Measurements from ENCODE around the gene VPS13D.

The VPS13D gene

DNA sequence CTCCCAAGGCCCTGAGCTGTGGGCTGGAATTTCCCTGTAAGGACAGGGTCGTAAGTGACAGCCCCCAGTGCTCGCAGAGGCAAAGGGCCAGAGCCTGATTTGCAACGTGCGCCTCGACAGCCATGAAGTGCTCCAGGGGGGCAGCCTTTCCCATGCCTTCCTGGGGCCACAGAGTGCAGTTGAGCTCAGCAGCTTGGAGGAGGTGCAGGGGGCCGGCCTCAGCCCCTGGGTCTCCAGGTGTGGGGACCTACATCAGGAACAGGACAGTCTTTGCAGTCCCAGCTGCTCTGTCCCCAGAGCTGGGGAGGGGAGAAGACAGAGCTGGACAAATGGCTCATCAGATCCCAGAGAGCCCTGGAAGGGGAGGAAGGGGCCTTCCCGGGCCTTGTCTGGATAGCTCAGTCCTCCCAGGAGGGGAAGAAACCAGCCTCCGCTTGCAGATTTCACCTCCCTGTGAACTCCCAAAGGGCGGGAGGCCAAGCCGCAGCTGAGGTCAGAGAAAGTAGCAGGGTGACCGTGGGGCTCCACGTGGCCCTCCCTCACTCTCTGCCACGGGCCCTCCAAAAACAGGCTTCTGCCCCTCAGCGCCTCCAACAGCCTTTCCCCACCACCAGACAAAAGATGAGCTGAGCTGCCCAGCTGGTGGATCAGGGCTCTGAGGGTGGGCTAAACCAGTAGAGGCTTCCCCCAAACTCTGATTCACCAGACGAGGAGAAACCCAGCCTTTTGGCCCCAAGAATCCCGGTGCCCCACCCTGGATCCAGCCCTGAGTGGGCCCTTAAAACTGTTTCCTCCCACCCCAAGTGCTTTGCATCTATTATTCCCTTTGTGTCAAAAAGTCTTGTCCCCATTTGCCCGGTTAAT lies 311.7 kb downstream of the VPS13D start:
- DNase-seq (ENCODE audit: low read depth) = no peak

DNA sequence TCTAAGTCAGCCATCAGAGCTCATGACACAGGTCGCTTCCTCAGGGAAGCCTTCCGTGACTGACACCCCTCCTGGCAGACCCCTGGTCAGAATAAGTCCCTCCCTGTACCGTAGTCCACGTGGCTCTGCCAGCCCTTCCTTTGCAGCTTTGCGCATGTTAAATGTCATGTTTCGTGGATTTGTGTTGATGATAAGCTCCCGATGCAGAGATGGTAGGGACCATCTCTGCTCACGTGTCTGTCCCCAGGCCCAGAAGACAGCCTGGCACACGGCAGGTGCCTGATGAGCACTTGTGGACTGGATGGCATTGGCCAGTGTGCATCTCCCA lies 312.3 kb downstream of the VPS13D start:
- no peak for DNase-seq (ENCODE audit: low read depth)

DNA sequence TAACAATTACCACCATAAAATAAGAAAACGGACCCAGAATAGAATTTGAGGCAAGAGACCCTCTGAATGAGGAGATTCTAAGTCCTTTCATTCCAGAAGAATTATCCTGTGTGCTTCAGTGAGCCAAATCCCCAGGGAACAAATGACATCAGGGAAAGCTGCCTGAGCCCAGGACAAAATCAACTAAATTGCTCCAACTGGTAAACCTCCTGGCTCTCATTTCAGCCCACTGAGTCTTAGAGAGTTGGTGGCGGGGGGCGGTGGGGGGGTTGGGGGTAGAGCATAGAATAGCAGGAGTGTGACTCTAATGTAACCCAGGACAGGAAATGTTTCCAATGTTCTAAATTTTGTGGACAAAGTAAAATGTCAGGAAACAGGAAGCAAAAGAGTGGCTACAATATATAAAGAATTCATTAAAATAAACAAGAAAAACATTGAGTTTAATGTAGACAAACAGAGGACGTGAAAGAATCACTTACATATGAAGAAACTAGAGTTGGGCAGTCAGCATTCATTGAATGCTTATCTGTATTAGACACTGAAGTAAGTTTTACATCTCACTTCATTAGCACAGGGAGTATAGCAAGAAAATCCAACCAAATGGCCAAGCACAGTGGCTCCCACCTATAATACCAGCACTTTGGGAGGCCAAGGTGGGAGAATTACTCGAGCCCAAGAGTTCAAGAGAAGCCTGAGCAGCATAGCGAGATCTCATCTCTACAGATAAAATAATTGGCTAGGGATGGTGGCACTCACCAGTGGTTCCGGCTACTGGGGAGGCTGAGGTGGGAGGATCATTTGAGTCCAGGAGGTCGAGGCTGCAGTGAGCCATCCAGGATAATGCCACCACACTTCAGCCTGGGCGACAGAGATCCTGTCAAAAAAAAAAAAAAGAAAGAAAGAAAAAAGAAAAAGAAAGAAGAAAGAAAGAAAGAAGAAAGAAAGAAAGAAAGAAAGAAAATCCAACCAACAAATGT lies 313.1 kb downstream of the VPS13D start:
- no peak for DNase-seq (ENCODE audit: low read depth)

- no peak for DNase-seq (ENCODE audit: low read depth)
Measured at GRCh38 chr1:12543740-12544154, 313.9 kb downstream of the VPS13D start.

DNA sequence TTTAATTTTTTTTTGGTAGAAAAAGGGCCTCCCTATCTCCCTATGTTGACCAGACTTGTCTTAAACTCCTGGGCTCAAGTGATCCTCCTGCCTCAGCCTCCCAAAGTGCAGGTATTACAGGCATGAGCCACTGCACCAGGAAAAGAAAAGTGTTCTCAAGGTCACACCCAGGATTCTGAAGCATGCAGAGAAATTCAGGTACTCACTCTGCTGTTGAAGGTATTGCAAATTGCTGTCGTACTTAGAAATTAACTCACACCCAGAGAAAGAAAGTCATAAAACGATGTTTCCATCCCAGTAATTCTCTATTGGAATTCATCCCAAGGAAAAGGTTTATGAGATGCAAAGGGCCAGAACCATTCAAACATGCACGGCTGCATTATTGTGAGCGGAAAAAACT lies 314.5 kb downstream of the VPS13D start:
- no peak for DNase-seq (ENCODE audit: low read depth)

DNA sequence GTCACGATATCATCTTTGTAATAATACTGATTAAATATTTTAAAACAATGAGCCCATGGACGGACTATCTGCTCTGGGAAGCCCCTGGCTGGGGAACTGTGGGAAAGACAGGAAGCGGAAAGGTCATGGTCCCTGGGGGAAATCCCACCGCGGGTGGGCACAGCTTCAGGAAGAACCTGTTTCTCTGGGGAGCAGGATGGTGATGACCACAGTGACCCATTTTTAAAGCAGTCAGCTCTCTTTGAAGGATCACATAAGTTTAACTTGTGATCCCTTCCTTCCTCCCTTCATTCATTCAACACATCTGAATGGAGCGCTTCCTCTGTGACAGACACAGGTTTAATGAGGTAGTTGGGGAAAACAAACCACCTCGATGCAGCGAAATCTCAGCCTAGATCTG lies 315.2 kb downstream of the VPS13D start:
- DNase-seq (ENCODE audit: low read depth) = no peak

DNA sequence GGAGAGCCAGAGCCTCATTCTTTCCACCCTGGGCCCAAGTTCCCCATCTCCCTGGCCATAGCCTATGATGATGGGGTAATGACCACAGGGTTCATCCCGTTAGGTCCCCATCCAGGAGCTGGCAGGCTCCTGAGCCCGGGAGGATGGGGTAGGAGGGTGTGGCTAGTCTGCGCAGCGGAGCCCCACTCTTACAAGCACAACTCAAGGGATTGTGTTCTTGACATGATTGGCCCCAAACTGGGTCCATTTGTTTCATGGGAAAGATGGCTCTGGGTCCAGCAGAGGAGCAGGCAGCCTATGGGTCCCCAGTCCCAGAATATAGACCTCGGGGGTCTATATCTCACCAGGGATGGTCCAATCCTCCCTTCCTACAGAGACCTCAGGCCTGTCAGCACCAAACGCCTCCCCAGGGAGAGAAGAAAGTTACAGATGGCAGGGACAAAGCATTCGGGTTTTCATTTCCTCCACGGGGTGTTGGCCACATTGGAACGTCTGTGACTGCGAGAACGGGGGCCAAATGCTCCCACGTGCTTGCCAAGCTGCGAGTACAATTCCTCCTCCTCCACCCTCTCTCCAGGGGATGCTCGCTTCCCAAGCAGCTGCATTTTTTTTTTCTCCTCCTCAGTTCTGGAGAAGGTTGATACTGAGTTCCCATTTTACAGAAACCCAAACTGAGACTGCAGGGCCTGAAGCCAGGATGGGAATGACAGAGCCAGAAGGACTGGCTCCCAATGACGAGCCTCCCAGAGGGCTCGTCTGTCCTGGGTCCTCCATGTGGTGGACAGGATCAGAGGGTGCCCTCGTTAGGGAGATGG lies 317.1 kb downstream of the VPS13D start:
- DNase-seq (ENCODE audit: low read depth) = no peak

GRCh38 chr1:12547586-12548225 lies 317.9 kb downstream of the VPS13D start:
- DNase-seq (ENCODE audit: low read depth) = no peak

DNA sequence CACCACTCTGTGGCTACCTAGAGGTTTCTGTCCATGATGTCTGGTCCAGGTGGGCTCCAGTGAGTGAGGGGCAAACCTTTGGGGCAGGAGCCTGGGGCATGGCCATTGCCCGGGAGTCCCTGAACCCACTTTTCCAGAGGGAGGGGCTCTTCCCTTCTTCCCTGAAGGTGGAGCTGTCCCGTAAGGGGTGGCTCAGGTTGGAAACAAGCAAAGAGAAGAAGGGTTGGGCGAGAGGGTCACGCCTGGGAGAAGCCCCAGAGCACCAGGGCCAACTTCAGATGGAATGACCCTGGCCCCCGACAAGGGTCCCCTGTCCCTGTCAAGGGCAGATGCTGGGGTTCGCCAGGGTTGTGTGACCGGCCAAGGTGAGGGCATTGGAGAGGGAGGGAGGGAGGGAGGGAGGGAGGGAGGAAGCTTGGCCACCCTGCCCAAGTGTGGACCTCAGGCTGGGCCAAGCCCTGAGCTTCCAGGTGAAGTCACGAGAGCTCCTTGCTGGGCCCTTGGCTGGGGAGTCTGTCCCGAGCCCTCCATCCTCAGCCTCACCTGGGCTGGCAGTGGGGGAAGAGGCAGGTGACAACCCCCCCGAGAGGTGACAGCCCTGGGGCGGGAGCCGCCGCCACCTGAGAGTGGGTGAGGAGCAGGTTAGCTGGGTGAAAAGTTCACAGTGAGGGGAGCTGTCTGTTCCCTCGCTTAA lies 318.6 kb downstream of the VPS13D start:
- DNase-seq (ENCODE audit: low read depth) = no peak

DNA sequence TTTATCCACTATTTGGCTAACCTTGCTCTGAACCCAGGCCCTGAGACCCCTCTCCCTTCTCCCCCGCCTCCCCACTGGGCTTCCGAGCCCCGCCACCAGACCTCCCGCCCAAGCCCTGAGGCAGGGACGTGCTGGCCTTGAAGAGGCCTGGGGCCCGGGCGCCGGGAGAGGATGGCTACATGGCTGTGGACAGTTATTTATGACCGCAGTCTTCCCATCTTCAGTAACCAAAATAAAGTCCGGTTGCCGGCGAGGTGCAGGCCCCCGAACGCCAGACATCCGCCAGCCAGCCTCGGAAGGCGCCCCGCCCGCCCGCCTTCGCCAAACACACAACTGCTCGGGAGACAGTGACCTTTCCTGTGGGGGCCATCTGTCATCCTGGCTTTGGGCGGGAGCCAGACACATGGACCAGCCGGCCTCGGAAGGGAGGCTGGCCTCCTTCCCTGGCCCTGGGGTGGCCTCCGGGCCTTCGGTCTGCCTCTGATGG lies 319.2 kb downstream of the VPS13D start:
- DNase-seq (ENCODE audit: low read depth) = no peak

- DNase-seq (ENCODE audit: low read depth) = peak; percentile 81
Measured at GRCh38 chr1:12549460-12550349, 319.9 kb downstream of the VPS13D start.

- no peak for DNase-seq (ENCODE audit: low read depth)
Measured at GRCh38 chr1:12551584-12551983, 321.8 kb downstream of the VPS13D start.

DNA sequence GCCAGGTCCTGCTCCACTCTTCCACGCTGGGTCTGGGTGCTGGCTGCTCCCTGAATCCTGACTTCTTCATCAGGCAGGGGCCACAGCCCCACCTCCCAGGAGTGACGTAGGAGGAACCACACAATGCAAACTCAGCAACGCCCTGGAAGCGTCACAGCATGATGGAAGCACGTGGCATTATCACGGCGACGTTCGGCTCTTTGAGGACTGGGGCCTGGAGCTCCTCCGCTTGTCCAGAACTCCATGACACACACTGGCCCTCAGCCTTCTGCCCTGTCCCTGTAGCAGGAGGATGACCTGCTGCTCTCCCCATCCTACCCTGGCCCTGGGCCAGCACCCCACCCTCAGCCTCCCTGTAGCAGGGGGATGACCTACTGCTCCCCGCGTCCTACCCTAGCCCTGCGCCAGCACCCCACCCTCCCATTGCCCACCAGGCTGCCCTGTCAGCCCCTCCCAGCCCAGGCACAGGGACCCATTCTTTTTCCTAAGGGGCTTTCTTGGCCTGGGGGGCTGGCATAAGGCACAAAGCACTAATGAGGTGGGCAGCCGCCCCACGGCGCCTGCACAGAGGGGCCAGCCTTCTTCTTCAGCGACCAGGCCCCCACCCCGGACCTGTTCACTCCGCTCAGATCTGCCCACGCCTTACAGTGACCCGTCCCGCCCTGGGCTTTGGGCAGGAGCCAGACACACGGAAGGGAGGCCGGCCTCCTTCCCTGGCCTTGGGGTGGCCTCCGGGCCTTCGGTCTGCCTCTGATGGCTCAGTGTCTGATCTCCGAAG lies 322.5 kb downstream of the VPS13D start:
- no peak for DNase-seq (ENCODE audit: low read depth)

DNA sequence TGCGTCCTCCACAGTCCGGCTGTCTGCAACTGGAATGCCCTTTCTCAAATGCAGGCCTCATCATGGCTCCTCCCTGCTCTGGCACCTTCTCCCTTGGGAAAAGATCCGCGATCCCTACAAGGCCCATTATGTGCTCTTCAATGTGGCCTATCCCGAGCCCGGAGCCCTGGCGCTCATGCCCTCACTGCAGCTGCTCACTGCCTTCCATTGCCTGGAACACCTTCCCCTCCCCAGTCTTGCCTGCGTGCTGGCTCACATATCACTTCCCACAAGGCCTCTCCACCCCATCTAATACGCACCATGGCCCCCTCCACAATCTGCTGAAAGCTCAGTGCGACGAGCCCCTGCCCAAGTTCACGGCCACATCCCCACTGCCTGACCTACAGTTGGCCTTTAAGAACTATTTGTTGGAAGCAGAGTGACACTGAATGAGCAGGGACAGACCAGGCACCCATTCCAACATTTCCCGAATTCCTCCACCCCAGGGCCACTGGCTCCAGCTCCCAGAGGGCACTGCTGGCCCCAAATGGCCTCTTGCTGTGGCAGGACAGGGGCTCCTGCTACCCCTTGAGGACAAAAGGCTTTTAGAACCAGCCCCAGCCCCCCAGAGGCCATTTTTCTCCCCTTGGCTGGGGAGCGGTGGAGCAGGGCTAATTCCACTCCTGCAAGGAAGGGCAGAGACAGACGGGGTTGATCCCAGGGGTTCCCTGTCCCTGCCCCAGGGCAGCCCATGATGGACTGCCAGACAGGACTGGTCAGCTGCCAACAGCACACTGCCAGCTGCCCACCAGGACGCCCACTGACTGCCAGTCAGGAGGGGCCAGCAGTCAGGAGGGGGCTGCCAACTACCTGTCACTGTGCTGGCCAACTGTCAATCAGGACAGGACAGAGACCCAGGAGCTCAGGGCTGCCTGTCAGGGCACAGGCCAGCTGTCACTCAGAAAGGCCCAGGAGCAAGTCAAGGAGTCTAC lies 323.4 kb downstream of the VPS13D start:
- no peak for DNase-seq (ENCODE audit: low read depth)

GRCh38 chr1:12553963-12554362 lies 324.1 kb downstream of the VPS13D start:
- no peak for DNase-seq (ENCODE audit: low read depth)

DNA sequence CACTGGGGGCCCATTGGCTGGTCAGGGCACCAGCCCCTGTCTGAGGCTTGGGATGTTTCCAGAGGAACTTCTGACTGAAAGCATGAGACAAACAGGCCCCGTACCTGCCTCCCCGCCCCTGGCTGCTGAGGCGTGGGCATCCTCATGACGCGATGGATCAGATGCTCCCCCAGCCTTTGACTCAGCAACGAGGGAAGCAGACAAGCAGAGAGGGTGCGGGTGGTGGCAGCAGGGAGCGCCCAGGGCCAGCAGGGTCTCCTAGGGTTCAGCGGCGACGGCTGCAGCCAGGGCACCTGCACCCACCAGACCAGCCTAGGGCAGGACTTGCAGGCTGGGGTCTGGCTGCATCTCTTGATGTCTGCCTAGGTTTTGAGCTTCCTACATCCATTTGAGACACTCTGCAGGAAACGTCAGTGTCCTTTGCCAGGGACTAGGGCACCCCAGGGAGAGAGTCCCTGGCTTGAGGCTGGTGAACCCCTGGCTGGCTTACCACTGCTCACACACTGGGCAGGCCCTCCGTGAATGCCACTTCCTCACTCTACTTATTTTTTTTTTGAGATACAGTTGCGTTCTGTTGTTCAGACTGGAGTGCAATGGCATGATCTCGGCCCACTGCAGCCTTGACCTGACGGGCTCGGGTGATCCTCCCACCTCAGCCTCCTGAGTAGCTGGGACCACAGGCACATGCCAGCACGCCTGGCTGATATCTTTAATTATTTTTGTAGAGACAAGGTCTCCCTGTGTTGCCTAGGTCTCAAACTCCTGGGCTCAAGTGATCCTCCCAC lies 324.9 kb downstream of the VPS13D start:
- DNase-seq (ENCODE audit: low read depth) = no peak

Data from HS-5 (cell line).